22Rv1 (cell line): Measurements from ENCODE around the gene ACSF2.

ENCODE experiments used
- CTCF ChIP-seq: fragments of 450-650 bp; IDR thresholded peaks from 2 replicates; pipeline ENCODE4 v1.5.1; 2017; ENCODE audit warnings: mild to moderate bottlenecking
- ZFX ChIP-seq: fragments of 450-650 bp; IDR thresholded peaks from 2 replicates; pipeline ENCODE4 v1.6.1; 2017; ENCODE audit warnings: antibody characterized with exemption, borderline replicate concordance

DNA sequence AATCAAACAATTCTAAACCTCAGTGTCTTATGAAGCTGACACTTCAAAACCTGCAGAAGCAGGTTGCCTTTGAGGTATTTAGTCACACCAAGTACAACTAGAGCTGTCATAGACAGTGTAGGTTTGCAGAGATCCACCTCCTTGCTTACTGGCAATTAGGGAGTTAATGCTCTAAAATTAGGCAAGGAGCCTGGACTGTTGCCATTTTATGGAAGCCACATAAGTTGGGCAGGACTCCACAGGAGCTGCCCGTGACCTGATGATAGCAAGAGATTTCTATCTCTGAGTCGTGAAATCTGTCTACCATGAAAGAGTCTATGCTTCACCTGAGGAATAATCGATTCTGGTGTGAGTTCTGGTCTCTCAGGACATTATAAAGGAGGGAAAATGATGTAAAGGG is 44.1 kb upstream of the ACSF2 start:
- TF ChIP-seq CTCF: no peak
- TF ChIP-seq ZFX: no peak
